NCI-H748 (cell line): ENCODE measurements around the gene GZF1.
"Not testable (repeated sequence)": the region's sequence is repeated elsewhere in the genome, so short reads cannot be mapped to it uniquely, and the experiment has no call there.

ENCODE experiments used
- DNase-seq: peaks from one replicate; lab custom pipeline; 2025; ENCODE audit not compliant: unreplicated experiment; lab: John Stamatoyannopoulos, UW

GZF1 gene

GRCh38 chr20:23344336-23344735 lies 17.6 kb upstream of the GZF1 start:
- no peak for DNase-seq

- no peak for DNase-seq
Observed at GRCh38 chr20:23346002-23346401, 16.0 kb upstream of the GZF1 start.

- no peak for DNase-seq
Observed at GRCh38 chr20:23347791-23348190, 14.2 kb upstream of the GZF1 start.

GRCh38 chr20:23348510-23348909 lies 13.5 kb upstream of the GZF1 start:
- DNase-seq = not testable (repeated sequence)

GRCh38 chr20:23349338-23350195 lies 12.4 kb upstream of the GZF1 start:
- peak; percentile 60 for DNase-seq

- DNase-seq = peak; percentile 100
Observed at GRCh38 chr20:23350196-23350903, 11.6 kb upstream of the GZF1 start, which contains the start of gene NXT1. TSS of gene NXT1 (plus strand) at chr20:23350791. CDS start at chr20:23354042, 3,251 bp downstream.

- DNase-seq = peak; percentile 85
Observed at GRCh38 chr20:23350904-23351838, 10.8 kb upstream of the GZF1 start.

- no peak for DNase-seq
Observed at GRCh38 chr20:23356203-23356602, 5.8 kb upstream of the GZF1 start.

- DNase-seq = peak; percentile 100
Observed at GRCh38 chr20:23357767-23358562, 4.0 kb upstream of the GZF1 start.

- peak; percentile 42 for DNase-seq
Observed at GRCh38 chr20:23358563-23358906, 3.4 kb upstream of the GZF1 start.

- peak; percentile 29 for DNase-seq
Observed at GRCh38 chr20:23358923-23359593, 2.9 kb upstream of the GZF1 start.

GRCh38 chr20:23360531-23360930 lies 1.5 kb upstream of the GZF1 start:
- no peak for DNase-seq

- DNase-seq = peak; percentile 67
Observed at GRCh38 chr20:23361119-23361475, 885 bp upstream of the GZF1 start.

GRCh38 chr20:23362392-23363256 lies 642 bp downstream of the GZF1 start:
- DNase-seq = peak; percentile 83

- DNase-seq = no peak
Observed at GRCh38 chr20:23363257-23363649, 1.3 kb downstream of the GZF1 start.

GRCh38 chr20:23365390-23366165 lies 3.6 kb downstream of the GZF1 start:
- DNase-seq = no peak

- no peak for DNase-seq
Observed at GRCh38 chr20:23366384-23366783, 4.4 kb downstream of the GZF1 start.

- DNase-seq = no peak
Observed at GRCh38 chr20:23367770-23368169, 5.8 kb downstream of the GZF1 start.
